WI38 (cell line): ENCODE results near the gene CPNE2.

ENCODE experiments used
- H3K4me3 ChIP-seq: 2 replicates; pipeline ENCODE4 v1.5.1; 2011; ENCODE audit warnings: low read depth, mild to moderate bottlenecking, control low read depth, low read length
- CTCF ChIP-seq: IDR thresholded peaks from 2 replicates; pipeline ENCODE4 v1.5.1; 2012; ENCODE audit warnings: low read depth, mild to moderate bottlenecking, control low read depth, low read length

The CPNE2 gene

GRCh38 chr16:57051696-57052228 is 40.6 kb upstream of the CPNE2 start:
- H3K4me3 ChIP-seq, result no peak overlapping the region
- no peak for TF ChIP-seq CTCF

- TF ChIP-seq CTCF, result no peak
- H3K4me3 ChIP-seq, result no peak overlapping the region
These were observed 39.2 kb upstream of the CPNE2 start for GRCh38 chr16:57053206-57053605.

- no peak for TF ChIP-seq CTCF
These were observed 38.0 kb upstream of the CPNE2 start for GRCh38 chr16:57054338-57054737.

GRCh38 chr16:57054771-57055170 is 37.6 kb upstream of the CPNE2 start:
- no peak overlapping the region for H3K4me3 ChIP-seq
- no peak for TF ChIP-seq CTCF

More at GRCh38 chr16:57054338-57054737, 38.0 kb upstream of the CPNE2 start:
- no peak overlapping the region for H3K4me3 ChIP-seq

- no peak for TF ChIP-seq CTCF
- H3K4me3 ChIP-seq, result no peak overlapping the region
These were observed 36.7 kb upstream of the CPNE2 start for GRCh38 chr16:57055671-57056070.

- TF ChIP-seq CTCF, result no peak
- H3K4me3 ChIP-seq, result no peak overlapping the region
These were observed 34.0 kb upstream of the CPNE2 start for GRCh38 chr16:57058291-57058861.

- no peak overlapping the region for H3K4me3 ChIP-seq
- TF ChIP-seq CTCF, result no peak
These were observed 31.9 kb upstream of the CPNE2 start for GRCh38 chr16:57060323-57061083.
